Prostate gland (tissue), 2 donors: ENCODE data around the gene PLEKHA7. TPM values are rescaled to one million over a fixed set of nuclear protein-coding genes. Genes with fewer than 3 reads are reported as not detected.

Experiments used
- DNase-seq: peaks from one replicate; pipeline ENCODE4 v3.0.0-alpha.2; 2019; ENCODE audit warnings: low spot score
- H3K27ac ChIP-seq, 2 donors: fragments of 200-600 bp; sonication (generic); 2 replicates each; pipeline ENCODE4 v1.5.1; 2017 to 2019
- H3K27me3 ChIP-seq: fragments of 200-600 bp; sonication (generic); replicated peaks from 2 replicates; pipeline ENCODE4 v1.5.1; 2019; ENCODE audit not compliant: insufficient read depth
- H3K36me3 ChIP-seq, 2 donors: fragments of 200-600 bp; sonication (generic); 1 replicate in 1 of 2; 2 replicates in 1 of 2; pipeline versions ENCODE4 v1.5.1 to v1.8.1; 2017 to 2019
- H3K4me1 ChIP-seq: fragments of 200-600 bp; sonication (generic); replicated peaks from 2 replicates; pipeline ENCODE4 v1.5.1; 2019
- H3K4me3 ChIP-seq, 2 donors: fragments of 200-600 bp; sonication (generic); 2 replicates each; pipeline ENCODE4 v1.5.1; 2017 to 2019
- H3K9me3 ChIP-seq: fragments of 200-600 bp; sonication (generic); 2 replicates; pipeline ENCODE4 v1.5.1; 2017
- CTCF ChIP-seq, 4 experiments: fragments of 200-600 bp in 2 of 4; fragments of 450-650 bp in 2 of 4; sonication (generic) in 2 of 4; IDR thresholded peaks; 1 replicate in 3 of 4; 2 replicates in 1 of 4; pipeline ENCODE4 v1.5.1; 2016 to 2019; ENCODE audit warnings: antibody characterized with exemption in 4 of 4, mild to moderate bottlenecking in 2 of 4, moderate library complexity in 2 of 4
- POLR2A ChIP-seq: fragments of 450-650 bp; IDR thresholded peaks from one replicate; pipeline ENCODE4 v1.6.1; 2016; ENCODE audit warnings: antibody characterized with exemption, mild to moderate bottlenecking
- POLR2AphosphoS5 ChIP-seq: sonication (generic); formaldehyde crosslinking; IDR thresholded peaks from one replicate; pipeline ENCODE4 v1.6.1; 2017; ENCODE audit warnings: antibody characterized with exemption
- WGBS: methylation state at CpG from one replicate; pipeline ENCODE4 v1.1.5; 2018; 5-methylcytosine and 5-hydroxymethylcytosine counted together
- intact Hi-C: fragments of 100-400 bp; cut with DNase I; formaldehyde crosslinking; loops from one replicate; pipeline ENCODE4 v1.14.2; 2022
- total RNA-seq, 2 donors: library from RNA; depleted of rRNA; stranded (reverse); fragments of >200 nt; gene quantifications; one replicate each; pipeline ENCODE4 v1.1.0, GENCODE V29; 2016

The PLEKHA7 gene
- total RNA-seq, 2 donors from 2014 or later = 14.6 to 38.3 TPM

GRCh38 chr11:16853859-16854258 lies 160.4 kb downstream of the PLEKHA7 start:
- H3K4me3 ChIP-seq = no peak overlapping the region
- intact Hi-C loops = no loop called here
- DNase-seq = no peak
- no peaks in the 10 kb centered on the region for H3K27me3 ChIP-seq
- 75% methylated on average over 2 of the region's 2 CpGs for WGBS
- no peak overlapping the region for H3K27ac ChIP-seq
- no peaks in the 10 kb centered on the region for H3K4me1 ChIP-seq
- no peak for TF ChIP-seq CTCF (IDR thresholded peaks at IDR 0.05)
- no peak for TF ChIP-seq POLR2A
- H3K36me3 ChIP-seq = no peaks in the 10 kb centered on the region
- H3K9me3 ChIP-seq = no peaks in the 10 kb centered on the region

- Histone ChIP-seq H3K4me1 (no peaks in the 10 kb centered on the region), H3K9me3 (no peaks in the 10 kb centered on the region), H3K27me3 (no peaks in the 10 kb centered on the region), H3K4me3 (no peak overlapping the region), H3K36me3 (no peaks in the 10 kb centered on the region), H3K27ac (no peak overlapping the region)
- intact Hi-C loops = no loop called here
- TF ChIP-seq POLR2AphosphoS5 (no peak), CTCF (IDR thresholded peaks at IDR 0.05) (no peak), POLR2A (no peak)
- 58% methylated on average over 1 of the region's 1 CpG for whole genome bisulfite sequencing
- no peak for DNase-seq
These were observed 160.9 kb downstream of the PLEKHA7 start for GRCh38 chr11:16853266-16853665.

GRCh38 chr11:16846305-16846704 lies 167.9 kb downstream of the PLEKHA7 start:
- H3K27me3 ChIP-seq = no peaks in the 10 kb centered on the region
- intact Hi-C loops = no loop called here
- WGBS = 100% methylated on average over 2 of the region's 2 CpGs
- H3K4me3 ChIP-seq = no peak overlapping the region
- H3K36me3 ChIP-seq = no peaks in the 10 kb centered on the region
- TF ChIP-seq POLR2A = no peak
- TF ChIP-seq CTCF (IDR thresholded peaks at IDR 0.05) = no peak
- no peak for TF ChIP-seq POLR2AphosphoS5
- no peaks in the 10 kb centered on the region for H3K4me1 ChIP-seq
- no peak for DNase-seq
- H3K9me3 ChIP-seq = no peaks in the 10 kb centered on the region
- H3K27ac ChIP-seq = no peak overlapping the region

- Histone ChIP-seq H3K9me3 (no peaks in the 10 kb centered on the region), H3K36me3 (no peaks in the 10 kb centered on the region), H3K27ac (no peak overlapping the region), H3K4me3 (no peak overlapping the region), H3K4me1 (no peaks in the 10 kb centered on the region), H3K27me3 (no peaks in the 10 kb centered on the region)
- TF ChIP-seq POLR2AphosphoS5 (no peak), POLR2A (no peak), CTCF (IDR thresholded peaks at IDR 0.05) (no peak)
- intact Hi-C loops = no loop called here
- no peak for DNase-seq
- 95% methylated on average over 1 of the region's 1 CpG for WGBS
These were observed 169.9 kb downstream of the PLEKHA7 start for GRCh38 chr11:16844268-16844771.

- Histone ChIP-seq H3K27me3 (no peaks in the 10 kb centered on the region), H3K4me3 (no peak overlapping the region), H3K27ac (no peak overlapping the region), H3K4me1 (no peaks in the 10 kb centered on the region), H3K36me3 (no peaks in the 10 kb centered on the region), H3K9me3 (no peaks in the 10 kb centered on the region)
- DNase-seq = peak; percentile 23
- intact Hi-C loops = no loop called here
- TF ChIP-seq POLR2A (no peak), CTCF (IDR thresholded peaks at IDR 0.05) (no peak), POLR2AphosphoS5 (no peak)
These were observed 170.9 kb downstream of the PLEKHA7 start for GRCh38 chr11:16843294-16843693.
